NCI-H2107 treated with DMSO at 0.1 percent for 48 hours (cell line): ENCODE results near the gene NUDCD3.

Experiments
- DNase-seq: peaks from one replicate; lab custom pipeline; 2025; ENCODE audit not compliant: unreplicated experiment; lab: John Stamatoyannopoulos, UW

Gene NUDCD3

DNA sequence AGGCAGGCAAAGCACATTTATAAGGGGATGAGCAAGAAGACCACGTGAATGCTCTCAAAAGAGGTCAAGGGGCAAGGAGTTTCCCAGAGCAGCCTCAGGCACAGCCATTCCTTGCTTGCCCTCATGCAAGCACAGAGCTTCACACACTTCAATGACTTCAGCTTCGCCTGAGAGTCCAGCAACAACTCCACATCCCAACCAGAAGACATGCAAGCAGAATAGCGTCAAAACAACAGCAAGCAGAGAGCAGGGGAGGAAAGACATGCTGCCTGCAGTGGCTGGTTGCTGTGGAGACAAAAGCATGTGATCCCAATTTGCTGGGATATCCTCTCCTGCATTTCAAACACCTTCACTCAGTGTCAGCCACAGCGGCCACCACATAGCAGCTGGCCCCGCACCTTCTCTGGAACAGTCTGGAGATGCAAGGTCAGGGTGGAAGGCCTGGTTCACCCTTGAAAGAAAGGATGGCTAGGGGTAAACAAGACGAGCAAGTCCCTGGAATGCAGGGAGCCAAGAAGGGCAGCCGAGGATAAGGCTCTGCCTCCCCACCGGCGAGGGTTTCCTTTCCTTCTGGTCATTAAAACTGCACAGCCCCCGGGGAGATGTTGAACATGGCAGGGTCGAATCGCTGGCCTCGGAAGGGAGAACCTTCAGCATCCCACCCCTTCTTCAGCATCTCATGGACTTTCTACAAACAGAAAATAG, 104.9 kb downstream of the NUDCD3 start:
- no peak for DNase-seq

GRCh38 chr7:44384586-44385433, 105.6 kb downstream of the NUDCD3 start:
- no peak for DNase-seq

DNA sequence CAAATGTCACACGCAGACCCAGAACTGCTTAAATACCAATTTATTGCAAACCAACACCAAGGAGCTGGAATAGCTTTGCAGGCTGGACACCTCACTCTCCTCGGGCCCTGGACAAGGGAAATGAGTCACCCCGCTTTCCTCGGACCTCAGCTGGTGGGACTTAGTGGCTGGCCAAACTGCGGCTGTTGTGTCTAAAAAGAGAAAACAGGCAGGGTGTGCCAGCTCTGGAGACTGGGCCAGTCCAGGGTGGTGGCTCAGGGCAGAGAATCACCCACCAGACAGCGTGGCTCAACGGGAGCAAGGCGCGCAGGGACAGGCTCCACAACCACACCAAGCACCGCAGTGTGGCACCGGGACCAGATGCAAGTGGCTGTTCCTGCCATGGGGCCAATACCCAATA, 106.9 kb downstream of the NUDCD3 start:
- no peak for DNase-seq

DNA sequence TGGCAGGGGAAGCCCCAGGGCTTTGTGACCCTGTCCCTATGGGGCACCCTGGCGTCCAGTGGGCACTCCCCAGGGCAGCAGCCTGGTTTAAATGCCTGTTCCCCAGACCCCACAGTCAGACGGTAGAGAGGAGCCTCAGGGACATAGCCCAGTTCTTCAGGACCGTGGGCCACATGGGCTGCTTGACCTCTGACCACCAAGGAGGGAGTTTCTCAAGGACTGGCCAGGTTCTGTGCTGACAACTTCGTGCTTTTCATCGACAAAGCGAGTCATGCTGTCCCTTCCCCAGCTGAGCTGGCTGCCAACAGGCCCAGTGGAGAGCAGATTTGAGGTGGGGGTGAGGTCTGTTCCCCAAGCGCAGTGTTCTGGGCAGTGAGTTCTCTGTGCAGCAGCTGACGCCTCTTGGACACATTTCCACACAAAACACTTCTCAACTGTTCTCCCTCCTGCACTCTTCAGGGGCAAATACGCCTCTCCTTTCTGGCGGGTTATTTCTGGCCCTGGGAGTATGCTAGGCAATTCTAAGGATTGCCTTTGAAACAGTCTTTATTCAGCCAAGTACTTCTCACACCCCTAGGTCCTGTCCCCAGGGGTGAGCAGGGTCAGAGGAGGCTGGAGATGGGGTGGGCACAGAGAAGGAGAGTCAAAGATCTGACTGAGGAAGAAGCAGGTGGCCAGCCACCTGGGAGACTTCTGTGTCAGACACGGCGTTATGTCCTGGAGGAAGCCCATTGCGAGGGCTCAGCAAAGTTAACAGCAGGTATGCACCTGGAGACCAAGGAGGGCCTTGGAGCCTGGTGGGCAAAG, 107.8 kb downstream of the NUDCD3 start:
- DNase-seq = no peak

GRCh38 chr7:44381494-44382220, 108.8 kb downstream of the NUDCD3 start:
- DNase-seq = no peak

- DNase-seq = no peak
Observed at GRCh38 chr7:44380831-44381493, 109.5 kb downstream of the NUDCD3 start.

- no peak for DNase-seq
Observed at GRCh38 chr7:44380189-44380830, 110.1 kb downstream of the NUDCD3 start.

DNA sequence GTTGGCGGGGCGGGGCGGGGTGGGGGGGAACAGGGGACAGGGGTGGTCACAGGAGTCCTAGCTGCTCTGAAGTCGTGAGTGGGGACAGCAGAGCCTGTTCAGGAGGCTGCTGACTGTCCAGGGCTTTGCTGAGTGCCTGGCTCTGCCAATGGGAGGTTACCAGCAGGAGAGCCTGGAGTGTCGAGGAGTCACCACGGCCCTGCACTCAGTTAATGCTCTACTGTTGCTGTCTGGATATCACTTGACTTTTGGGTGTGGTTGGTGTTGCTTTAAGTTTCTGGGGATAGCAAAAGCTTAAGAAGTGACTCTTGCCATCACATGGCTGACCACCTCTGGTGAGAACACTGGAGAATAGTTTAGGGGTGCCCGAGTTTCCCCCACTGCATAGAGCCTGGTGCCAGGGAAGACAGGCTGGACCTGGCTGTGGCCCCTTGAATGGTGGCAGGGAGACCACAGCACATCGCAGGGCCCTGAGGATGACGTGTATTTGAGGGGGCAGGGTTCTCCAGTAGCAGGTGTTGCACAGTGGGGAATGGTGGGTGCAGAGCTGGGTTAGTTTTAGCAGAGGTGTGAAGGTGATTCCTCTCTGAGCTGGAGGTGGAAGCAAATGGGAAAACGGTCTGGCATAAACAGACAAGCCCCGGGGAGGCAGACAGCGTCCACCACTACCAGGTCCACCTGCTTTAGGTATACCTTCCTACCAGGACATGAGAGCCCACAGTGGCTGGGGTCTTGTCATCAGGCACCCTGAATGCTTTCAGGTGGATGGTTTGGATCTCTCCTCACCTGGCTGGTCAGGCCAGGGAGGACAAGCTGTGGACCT, 110.9 kb downstream of the NUDCD3 start:
- no peak for DNase-seq

DNA sequence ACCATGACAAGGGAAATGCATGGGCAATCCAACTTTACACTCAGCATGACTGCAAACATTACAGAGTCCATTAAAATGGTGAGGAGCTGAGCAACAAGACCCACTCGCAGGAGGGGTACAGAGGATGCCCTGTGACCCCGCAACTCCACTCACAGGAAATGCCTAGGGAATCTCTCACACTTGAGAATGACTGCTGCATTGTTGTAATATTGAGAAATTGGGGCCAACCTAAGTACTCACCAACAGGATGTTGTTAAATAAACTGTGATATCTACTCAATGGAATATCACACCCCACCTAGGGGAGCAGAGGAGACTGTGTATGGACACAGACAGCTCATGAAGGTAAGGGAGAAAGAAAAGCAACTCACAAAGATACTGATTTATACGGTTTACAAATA, 111.7 kb downstream of the NUDCD3 start:
- no peak for DNase-seq

- DNase-seq = no peak
Observed at GRCh38 chr7:44377681-44378421, 112.6 kb downstream of the NUDCD3 start.

- DNase-seq = no peak
Observed at GRCh38 chr7:44377134-44377463, 113.4 kb downstream of the NUDCD3 start.

- no peak for DNase-seq
Observed at GRCh38 chr7:44376429-44377133, 113.9 kb downstream of the NUDCD3 start.

- no peak for DNase-seq
Observed at GRCh38 chr7:44375926-44376342, 114.5 kb downstream of the NUDCD3 start.

DNA sequence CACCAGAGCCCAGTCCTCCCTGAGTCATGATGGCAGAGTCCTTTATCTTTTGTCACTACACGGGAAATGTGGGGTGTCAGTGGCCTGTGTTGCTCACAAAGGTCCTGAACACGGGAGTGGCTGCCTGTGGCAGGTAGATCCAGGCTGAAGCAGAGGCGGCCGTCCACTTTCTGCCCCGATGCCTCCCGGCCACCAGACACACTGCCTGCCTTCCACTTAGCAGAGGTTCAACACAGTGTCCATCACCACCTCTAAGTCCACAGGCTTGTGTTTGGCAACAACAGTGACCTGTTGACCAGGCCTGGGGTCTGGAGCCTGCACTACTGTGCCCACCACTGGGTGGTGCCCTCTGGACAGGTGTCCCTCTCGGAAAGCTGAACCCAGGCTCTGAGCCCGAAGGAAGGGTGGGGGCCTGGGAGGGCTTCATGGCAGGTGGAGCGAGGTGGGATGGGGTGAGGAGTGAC, 115.2 kb downstream of the NUDCD3 start:
- DNase-seq = no peak

- DNase-seq = no peak
Observed at GRCh38 chr7:44374007-44374763, 116.3 kb downstream of the NUDCD3 start.

GRCh38 chr7:44373418-44373740, 117.1 kb downstream of the NUDCD3 start:
- no peak for DNase-seq
